K562 (cell line): ENCODE measurements around the gene ADAMTS7. TPM values are rescaled to one million over a fixed set of nuclear protein-coding genes. Genes with fewer than 3 reads are reported as not detected.

ENCODE experiments used
- ATAC-seq: fragments of 200-7000 bp; cut with Tn5 transposase; 3 replicates; pipeline ENCODE4 v1.9.1; 2020; ENCODE audit warnings: moderate library complexity
- BruUV-seq: library from RNA; stranded (reverse); fragments of 400-500 nt; replicated peaks from 2 replicates; lab custom pipeline; 2021; lab: Mats Ljungman, UMichigan
- CTCF ChIA-PET: fragments of 300-600 bp; formaldehyde crosslinking; extraction: SDS; loops from one replicate; lab custom pipeline; 2021; ENCODE audit warnings: low intra/inter-chr PET ratio; lab: Yijun Ruan, JAX
- POLR2A ChIA-PET: fragments of 300-600, 350-650 bp; sonication (Branson Sonifier 250); formaldehyde crosslinking; extraction: SDS; loops from one replicate; lab custom pipeline; 2021; ENCODE audit warnings: antibody characterized with exemption, inconsistent platforms; lab: Yijun Ruan, JAX
- DNase-seq, 4 experiments: peaks; one replicate each; pipeline versions ENCODE4 v3.0.0 to v3.0.0-alpha.2; 2011 to 2018; ENCODE audit warnings: low spot score in 3 of 4, mixed read lengths in 3 of 4; ENCODE audit errors: extremely low read depth in 1 of 4
- FAIRE-seq: peaks from 2 replicates; lab custom pipeline; 2011; peaks lifted over from hg19 to GRCh38; lab: Jason Lieb, UNC
- H2AFZ ChIP-seq: 2 replicates; pipeline ENCODE4 v1.6.0; 2011; ENCODE audit warnings: low read depth, low read length, control low read depth, inconsistent platforms
- H3K27ac ChIP-seq: fragments of 200-600 bp; 3 replicates; pipeline ENCODE4 v1.8.0; 2011; ENCODE audit warnings: low read depth, mild to moderate bottlenecking, control low read depth, inconsistent platforms, low read length, moderate library complexity, mixed read lengths; ENCODE audit errors: extremely low read depth
- H3K27me3 ChIP-seq, 2 experiments: fragments of 300-600 bp in 1 of 2; 2 replicates in 1 of 2; 3 replicates in 1 of 2; pipeline versions ENCODE4 v1.6.0 to v1.8.0; 2011; ENCODE audit warnings: inconsistent platforms in 2 of 2, low read length in 2 of 2, mild to moderate bottlenecking in 1 of 2, mixed read lengths in 1 of 2, moderate library complexity in 1 of 2; ENCODE audit not compliant: control insufficient read depth in 2 of 2, insufficient read depth in 2 of 2
- H3K36me3 ChIP-seq: fragments of 300-600 bp; 3 replicates; pipeline ENCODE4 v1.8.0; 2011; ENCODE audit warnings: mild to moderate bottlenecking, low read length, inconsistent platforms; ENCODE audit not compliant: control insufficient read depth, insufficient read depth
- H3K4me1 ChIP-seq, 2 experiments: fragments of 200-600 bp in 1 of 2; replicated peaks in 1 of 2; 2 replicates in 1 of 2; 3 replicates in 1 of 2; pipeline versions ENCODE4 v1.5.1 to v1.8.0; 2011; ENCODE audit warnings: inconsistent platforms in 2 of 2, low read length in 2 of 2, mild to moderate bottlenecking in 1 of 2, mixed read lengths in 1 of 2, moderate library complexity in 1 of 2; ENCODE audit not compliant: control insufficient read depth in 2 of 2, insufficient read depth in 2 of 2
- H3K4me2 ChIP-seq: 2 replicates; pipeline ENCODE4 v1.6.1; 2011; ENCODE audit warnings: low read length, control low read depth, inconsistent platforms, mixed read lengths; ENCODE audit not compliant: insufficient read depth
- H3K4me3 ChIP-seq: fragments of 200-600 bp; sonication (generic), shearing (Covaris generic); 2 replicates; pipeline ENCODE4 v1.5.1; 2016; ENCODE audit warnings: control low read depth, inconsistent platforms
- H3K79me2 ChIP-seq: fragments of 200-600 bp; 3 replicates; pipeline ENCODE4 v1.8.0; 2011; ENCODE audit warnings: low read length, inconsistent platforms; ENCODE audit not compliant: control insufficient read depth, insufficient read depth
- H3K9ac ChIP-seq, 2 experiments: 2 replicates each; pipeline versions ENCODE4 v1.6.0 to v1.6.1; 2011; ENCODE audit warnings: low read depth in 2 of 2, low read length in 2 of 2, control low read depth in 1 of 2, inconsistent platforms in 1 of 2, mild to moderate bottlenecking in 1 of 2, mixed read lengths in 1 of 2; ENCODE audit not compliant: insufficient read depth in 1 of 2
- H3K9me1 ChIP-seq: one replicate; pipeline ENCODE4 v1.6.0; 2011; ENCODE audit warnings: inconsistent platforms, mild to moderate bottlenecking, low read length, moderate library complexity; ENCODE audit not compliant: control insufficient read depth, insufficient read depth
- H3K9me3 ChIP-seq: replicated peaks from 2 replicates; pipeline ENCODE4 v1.5.1; 2011; ENCODE audit warnings: low read depth, low read length, inconsistent platforms; ENCODE audit not compliant: control insufficient read depth, insufficient read depth
- H4K20me1 ChIP-seq: replicated peaks from 2 replicates; pipeline ENCODE4 v1.6.1; 2011; ENCODE audit warnings: low read length, inconsistent platforms, mixed read lengths; ENCODE audit not compliant: control insufficient read depth, insufficient read depth
- FOXM1 ChIP-seq, 2 experiments: fragments of 450-650 bp in 1 of 2; sonication (generic) in 1 of 2; formaldehyde crosslinking in 1 of 2; IDR thresholded peaks; 2 replicates each; pipeline versions ENCODE4 v1.6.1 to v1.9.0; 2017 to 2022; ENCODE audit warnings: low read depth in 2 of 2, mild to moderate bottlenecking in 2 of 2, missing genetic modification reagents in 1 of 2, moderate library complexity in 1 of 2
- KAT8 ChIP-seq: fragments of 450-650 bp; IDR thresholded peaks from 2 replicates; pipeline ENCODE4 v1.6.1; 2016; ENCODE audit warnings: low read depth, mild to moderate bottlenecking
- KDM2B ChIP-seq: fragments of 250-450 bp; sonication (Bioruptor Pico); IDR thresholded peaks from 2 replicates; pipeline ENCODE4 v1.8.0; 2021; ENCODE audit warnings: mild to moderate bottlenecking, moderate library complexity
- SMAD4 ChIP-seq: fragments of 250-450 bp; sonication (Bioruptor Pico); conservative IDR thresholded peaks from 2 replicates; pipeline ENCODE4 v1.8.0; 2021; ENCODE audit warnings: inconsistent platforms, mild to moderate bottlenecking, moderate library complexity
- SMARCC2 ChIP-seq: fragments of 450-650 bp; IDR thresholded peaks from 2 replicates; pipeline ENCODE4 v1.6.1; 2017; ENCODE audit warnings: antibody characterized with exemption, moderate library complexity, mild to moderate bottlenecking, low read depth
- TCF7L2 ChIP-seq: fragments of 150-350 bp; IDR thresholded peaks from 2 replicates; pipeline ENCODE4 v1.6.1; 2016; ENCODE audit warnings: low read depth, mild to moderate bottlenecking, low read length, moderate library complexity
- TEAD1 ChIP-seq, 2 experiments: fragments of 450-650 bp in 1 of 2; sonication (generic) in 1 of 2; formaldehyde crosslinking; IDR thresholded peaks; 2 replicates each; pipeline versions ENCODE4 v1.4.0 to v1.8.0; 2020 to 2022; ENCODE audit warnings: mild to moderate bottlenecking in 2 of 2, missing genetic modification reagents in 1 of 2
- THRA ChIP-seq: fragments of 450-650 bp; IDR thresholded peaks from 2 replicates; pipeline ENCODE4 v1.6.1; 2017; ENCODE audit warnings: mild to moderate bottlenecking, moderate library complexity
- ZNF140 ChIP-seq: fragments of 250-450 bp; sonication (Bioruptor Pico); IDR thresholded peaks from 2 replicates; pipeline ENCODE4 v1.8.0; 2021; ENCODE audit warnings: moderate library complexity, mild to moderate bottlenecking, inconsistent platforms
- ZNF408 ChIP-seq: fragments of 250-450 bp; sonication (Bioruptor Pico); IDR thresholded peaks from 2 replicates; pipeline ENCODE4 v1.4.0; 2020; ENCODE audit warnings: low read depth, mild to moderate bottlenecking, moderate library complexity
- ZNF696 ChIP-seq: fragments of 250-450 bp; sonication (Bioruptor Pico); conservative IDR thresholded peaks from 2 replicates; pipeline ENCODE4 v1.4.0; 2020; ENCODE audit warnings: mild to moderate bottlenecking, moderate library complexity
- WGBS: fragments of 100-300 bp; shearing (Covaris generic); methylation state at CpG from one replicate; pipeline ENCODE4 v1.1.6; 2016; ENCODE audit warnings: low coverage, mixed read lengths; ENCODE audit not compliant: insufficient coverage; ENCODE audit errors: missing lambda C conversion rate; 5-methylcytosine and 5-hydroxymethylcytosine counted together
- in situ Hi-C: fragments of 300-500 bp; cut with MboI; formaldehyde crosslinking; loops from 4 replicates; pipeline ENCODE4 v1.15.0; 2018; ENCODE audit warnings: inconsistent platforms, mixed read lengths
- intact Hi-C: fragments of 100-400 bp; cut with micrococcal nuclease; formaldehyde crosslinking; loops from 2 replicates; pipeline ENCODE4 v1.14.2; 2022
- polyA plus RNA-seq, 8 experiments: library from polyadenylated mRNA; depleted of rRNA in 4 of 8; stranded (reverse) in 5 of 8; unstranded in 3 of 8; fragments of >200 nt; fragmentation: Nextera tagmentation in 2 of 8; fragmentation: Illumina TruSeq in 1 of 8; extraction: Ambion mirVana in 2 of 8; extraction: Trizol in 1 of 8; gene quantifications; 2 replicates each; pipeline versions ENCODE4 v1.2.1 to v1.2.3, GENCODE V29; 2011 to 2014; ENCODE audit warnings: inconsistent platforms in 1 of 8, missing spikeins in 1 of 8
- total RNA-seq, 7 experiments: library from RNA; depleted of rRNA in 6 of 7; stranded (reverse); fragments of >200 nt in 6 of 7; fragmentation: Illumina TruSeq in 2 of 7; extraction: Trizol in 2 of 7; gene quantifications; 2 replicates each; pipeline versions ENCODE4 v1.2.1 to v1.2.3, GENCODE V29; 2011 to 2021; ENCODE audit warnings: low replicate concordance in 1 of 7

ADAMTS7 gene
- total and polyA plus RNA-seq, 9 of the 15 experiments (the other 6 are each of a cell fraction or from before 2014, with no cell fraction given), result 0.05 to 0.07 TPM; not detected in 7

GRCh38 chr15:78715930-78716329 is 95.3 kb downstream of the ADAMTS7 start:
- 6% methylated on average over 2 of the region's 2 CpGs for WGBS
- Histone ChIP-seq H3K79me2 (no peaks in the 10 kb centered on the region), H3K36me3 (no peaks in the 10 kb centered on the region), H3K9me1 (no peaks in the 10 kb centered on the region), H3K9me3 (no peaks in the 10 kb centered on the region; the same call in 1 of the 2 replicates), H3K9ac (no peak overlapping the region), H3K27me3 (no peaks in the 10 kb centered on the region), H3K4me1 (no peaks in the 10 kb centered on the region; a peak in 1 of 5 replicates), H4K20me1 (no peaks in the 10 kb centered on the region), H2AFZ (no peak overlapping the region)
- ChIA-PET POLR2A (no interaction called here), CTCF (no interaction called here)
- no TSS peak for BruUV-seq
- intact Hi-C loops, result no loop called here
- DNase-seq, result no peak
- FAIRE-seq, result no peak
- TF ChIP-seq TEAD1 (CRISPR knock-in tag; IDR thresholded peaks at IDR 0.05), result no peak
- TF ChIP-seq ZNF408 (CRISPR knock-in tag), result no peak
- no peak for TF ChIP-seq SMAD4 (CRISPR knock-in tag)
- TF ChIP-seq ZNF140, result no peak
- TF ChIP-seq KAT8, result no peak
- no peak for TF ChIP-seq TCF7L2
- TF ChIP-seq THRA, result no peak
- no peak for TF ChIP-seq SMARCC2
- TF ChIP-seq FOXM1 (IDR thresholded peaks at IDR 0.05; ENCODE audit: low read depth), result no peak
- TF ChIP-seq FOXM1 (CRISPR knock-in tag; IDR thresholded peaks at IDR 0.05; ENCODE audit: low read depth), result no peak
- TF ChIP-seq ZNF696, result no peak
- TF ChIP-seq KDM2B, result no peak
- TF ChIP-seq, all 486 proteins: peak for 0
- no peak overlapping the region for H3K4me2 ChIP-seq
- no peak for ATAC-seq
- H3K27ac ChIP-seq, result no peak overlapping the region
- no peak overlapping the region for H3K4me3 ChIP-seq
- in situ Hi-C loops, result loop anchor here (10.0 kb wide), 1 partner anchor 401 kb away; no protein-coding TSS in a partner anchor
